Measurements from ENCODE around the gene IL1RAP.
"Not testable (repeated sequence)": the region's sequence is repeated elsewhere in the genome, so short reads cannot be mapped to it uniquely, and the experiment has no call there.

The IL1RAP gene

GRCh38 chr3:190505381-190506003 is 8.4 kb upstream of the IL1RAP start:
- DNase-seq (ENCODE audit: low spot score) = no peak

DNA sequence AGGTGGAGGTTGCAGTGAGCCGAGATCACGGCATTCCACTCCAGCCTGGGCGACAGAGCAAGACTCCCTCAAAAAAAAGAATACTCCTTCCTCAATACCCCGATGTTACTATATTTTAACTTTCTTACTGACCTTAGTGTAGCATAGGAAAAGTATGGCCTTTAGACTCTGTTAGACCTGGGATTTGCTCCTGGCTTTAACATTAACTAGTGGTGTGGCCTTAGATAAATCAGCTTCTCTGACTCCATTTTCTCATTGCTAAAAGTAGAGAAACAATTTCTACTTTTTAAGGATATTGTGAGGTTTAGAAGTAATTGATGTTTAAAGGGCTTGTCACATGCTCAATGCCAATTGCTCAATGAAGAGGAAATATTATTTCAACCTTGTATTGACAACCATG is 7.6 kb upstream of the IL1RAP start:
- DNase-seq (ENCODE audit: low spot score) = no peak

DNA sequence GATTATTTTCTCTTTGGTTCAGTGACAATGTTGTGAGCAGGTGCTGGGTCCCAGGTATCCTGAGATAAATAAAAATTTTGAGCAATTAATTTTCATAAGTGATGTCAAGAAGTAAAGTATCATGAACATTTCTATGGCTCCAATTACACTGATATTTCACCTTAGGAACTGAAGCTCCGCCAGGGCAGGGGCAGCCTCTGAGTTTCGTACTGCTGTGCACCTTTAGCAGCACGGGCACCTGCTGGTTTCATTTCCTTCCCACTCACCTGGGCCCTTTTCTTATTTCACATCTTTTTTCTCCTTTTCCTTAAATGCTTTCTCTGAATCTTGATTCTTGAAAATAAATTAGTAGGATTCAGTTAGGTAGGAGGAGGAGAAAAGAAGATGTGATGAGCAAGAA is 1.2 kb upstream of the IL1RAP start:
- no peak for DNase-seq (ENCODE audit: low spot score)

GRCh38 chr3:190514413-190515153 is 698 bp downstream of the IL1RAP start:
- no peak for DNase-seq (ENCODE audit: low spot score)

GRCh38 chr3:190516416-190516815 is 2.5 kb downstream of the IL1RAP start:
- no peak for DNase-seq (ENCODE audit: low spot score)

- no peak for DNase-seq (ENCODE audit: low spot score)
These were observed 3.8 kb downstream of the IL1RAP start for GRCh38 chr3:190517687-190518086.

- DNase-seq (ENCODE audit: low spot score) = not testable (repeated sequence)
These were observed 4.6 kb downstream of the IL1RAP start for GRCh38 chr3:190518531-190518930.

- no peak for DNase-seq (ENCODE audit: low spot score)
These were observed 6.0 kb downstream of the IL1RAP start for GRCh38 chr3:190519886-190520285.

DNA sequence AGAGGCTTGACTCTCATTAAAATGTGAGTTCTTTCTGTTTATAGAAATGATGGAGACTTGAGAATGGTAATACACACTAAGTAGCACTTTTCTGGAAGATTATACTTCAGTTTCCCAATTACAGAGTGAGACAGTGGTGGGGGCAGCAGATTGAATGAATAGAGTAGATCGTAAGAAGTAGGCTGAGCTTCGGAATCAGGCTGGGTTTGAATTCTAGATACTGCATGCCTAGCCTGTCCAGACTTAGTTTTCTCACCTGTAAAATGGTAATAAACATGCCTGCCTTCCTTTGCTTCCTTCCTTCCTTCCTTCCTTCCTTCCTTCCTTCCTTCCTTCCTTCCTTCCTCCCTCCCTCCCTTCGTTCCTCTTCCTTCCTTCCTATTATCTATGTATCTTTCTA is 8.1 kb downstream of the IL1RAP start:
- no peak for DNase-seq (ENCODE audit: low spot score)

DNA sequence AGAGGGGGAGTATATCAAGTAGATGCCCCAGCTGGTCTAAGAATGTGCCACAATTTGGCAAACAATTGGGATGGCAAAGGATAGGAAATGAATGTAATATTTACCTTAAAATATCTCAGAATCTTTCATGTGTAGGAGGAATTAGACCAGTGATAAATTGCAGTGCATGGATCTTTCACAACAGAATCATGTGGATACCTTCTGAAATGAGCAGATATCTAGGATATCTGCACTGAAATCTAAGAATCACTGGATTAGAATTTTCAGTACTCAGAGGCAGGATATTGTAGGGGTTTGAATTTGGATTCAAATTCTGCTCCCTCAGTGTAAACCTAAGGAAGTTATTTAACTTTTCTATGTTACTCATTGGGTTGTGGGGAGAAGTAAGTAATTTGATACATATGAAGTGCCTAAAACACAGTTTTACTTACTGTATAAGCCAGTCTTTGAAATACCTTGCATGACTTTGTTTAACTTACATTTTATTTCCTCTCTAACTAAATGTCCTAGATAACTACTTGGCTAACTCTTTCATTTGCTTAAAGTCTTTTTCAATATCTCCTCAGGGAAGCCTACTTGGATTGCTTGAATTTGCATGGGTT is 8.8 kb downstream of the IL1RAP start:
- DNase-seq (ENCODE audit: low spot score) = no peak

DNA sequence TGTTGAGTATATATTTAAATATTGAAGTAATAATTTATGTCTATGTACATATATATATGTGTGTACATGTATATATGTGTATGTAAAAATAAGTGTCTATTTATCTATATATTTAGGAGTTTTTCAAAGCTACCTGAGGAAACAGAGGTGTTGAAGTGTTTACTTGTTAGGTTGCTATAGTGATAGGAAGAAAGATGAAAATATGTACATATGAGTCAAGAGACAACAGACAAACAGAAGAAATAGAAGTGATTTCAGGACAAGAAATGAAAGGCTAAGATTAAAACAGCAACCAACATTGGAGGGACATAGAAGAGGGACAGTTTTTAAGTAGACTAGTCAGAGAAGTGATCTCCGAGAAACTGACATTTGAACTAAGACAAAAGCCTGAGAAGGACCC is 11.1 kb downstream of the IL1RAP start:
- DNase-seq (ENCODE audit: low spot score) = no peak

DNA sequence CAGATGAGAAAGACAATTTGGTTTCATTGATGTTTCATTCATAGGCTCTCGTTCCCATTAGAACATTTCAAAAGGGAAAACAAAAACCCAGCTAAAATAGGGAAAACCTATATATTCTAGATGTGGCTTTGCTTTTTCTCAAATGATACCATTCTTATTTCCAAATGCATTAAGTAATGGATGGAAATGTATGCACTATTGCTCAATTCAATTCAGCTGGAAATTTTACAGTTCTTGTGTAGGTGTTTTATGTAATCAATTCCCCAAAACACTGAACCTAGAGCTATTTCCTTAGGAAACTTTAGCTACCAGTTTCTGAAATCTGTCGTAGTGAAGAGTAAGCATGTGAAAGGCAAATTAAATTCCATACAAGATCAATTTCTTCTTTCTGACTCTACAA is 11.7 kb downstream of the IL1RAP start:
- no peak for DNase-seq (ENCODE audit: low spot score)

GRCh38 chr3:190526787-190527762 is 13.2 kb downstream of the IL1RAP start:
- DNase-seq (ENCODE audit: low spot score) = no peak

DNA sequence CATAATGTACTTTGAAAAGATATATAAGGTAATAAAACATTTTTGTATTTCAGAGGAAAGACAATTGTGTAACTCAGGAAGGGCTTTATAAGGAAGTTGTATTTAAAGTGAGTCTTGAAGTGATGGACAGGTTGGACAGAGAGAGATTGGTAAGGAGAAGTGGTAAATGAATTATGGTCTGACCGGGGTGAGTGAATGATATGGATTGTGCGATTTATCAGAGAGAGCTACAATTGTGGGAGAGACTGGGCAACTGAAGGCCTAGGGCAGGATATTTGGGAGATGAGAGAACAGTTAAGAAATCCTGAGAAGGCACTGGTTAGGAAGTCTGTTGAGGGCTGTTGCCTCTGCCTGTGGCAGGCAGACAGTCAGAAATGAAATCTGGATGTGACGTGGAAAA is 14.8 kb downstream of the IL1RAP start:
- no peak for DNase-seq (ENCODE audit: low spot score)

GRCh38 chr3:190531406-190531805 is 17.5 kb downstream of the IL1RAP start:
- DNase-seq (ENCODE audit: low spot score) = no peak

- no peak for DNase-seq (ENCODE audit: low spot score)
These were observed 18.9 kb downstream of the IL1RAP start for GRCh38 chr3:190532731-190533203.

DNA sequence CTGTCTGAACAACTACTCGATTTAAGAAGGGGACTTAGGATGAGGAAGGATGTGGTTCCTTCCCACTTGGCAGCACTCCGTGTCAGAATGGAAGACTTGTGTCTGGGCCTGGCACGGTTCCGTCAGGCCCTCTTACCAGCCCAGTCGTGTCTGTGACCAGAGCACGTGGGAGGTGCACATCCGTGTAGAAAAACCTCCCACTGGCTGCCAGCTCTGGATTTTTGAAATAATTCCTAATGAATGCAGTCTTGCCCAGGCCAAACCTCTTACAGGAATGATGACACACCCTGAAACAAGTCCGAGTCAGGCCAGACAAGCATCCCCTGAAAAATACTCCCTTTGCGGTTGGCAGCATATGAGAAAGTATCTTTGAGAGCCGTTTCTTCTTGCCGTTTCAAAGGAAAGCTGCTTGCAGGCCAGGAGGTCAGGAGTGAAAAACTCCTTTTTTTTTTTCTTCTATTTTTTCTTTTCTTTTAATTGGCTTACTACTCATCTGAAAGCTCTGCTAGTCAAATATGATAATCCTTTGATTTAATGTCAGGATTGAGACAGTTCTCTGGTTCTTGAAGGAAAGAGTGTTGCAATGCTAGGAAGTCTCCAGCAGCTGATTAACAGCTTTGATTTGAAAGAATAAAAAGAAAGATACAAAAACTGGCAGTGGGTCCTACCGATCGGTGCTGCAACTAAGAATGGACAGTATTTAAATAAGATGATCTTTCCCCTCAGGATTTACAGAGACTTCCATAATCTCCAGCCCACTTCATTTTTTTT is 19.8 kb downstream of the IL1RAP start:
- no peak for DNase-seq (ENCODE audit: low spot score)

DNA sequence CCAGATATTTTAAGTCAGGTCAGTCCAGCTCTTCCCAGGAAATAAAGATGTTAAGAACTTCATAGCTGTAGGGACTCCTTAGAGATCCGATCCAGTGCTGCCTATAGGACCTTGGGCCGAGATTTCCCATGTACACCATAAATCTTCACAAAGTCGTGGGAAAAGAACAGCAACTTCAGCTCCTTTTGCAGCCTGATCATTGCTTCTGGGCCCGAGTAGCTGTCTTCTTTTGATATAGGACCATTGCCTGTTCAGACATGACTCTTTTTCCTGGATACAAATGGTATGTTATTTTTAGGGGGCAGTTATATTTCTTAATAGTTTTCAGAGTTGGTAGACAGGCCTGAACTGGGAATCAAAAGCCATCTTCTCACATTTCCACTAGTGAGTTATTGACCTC is 20.5 kb downstream of the IL1RAP start:
- DNase-seq (ENCODE audit: low spot score) = no peak

- DNase-seq (ENCODE audit: low spot score) = no peak
These were observed 21.1 kb downstream of the IL1RAP start for GRCh38 chr3:190534986-190535385.

DNA sequence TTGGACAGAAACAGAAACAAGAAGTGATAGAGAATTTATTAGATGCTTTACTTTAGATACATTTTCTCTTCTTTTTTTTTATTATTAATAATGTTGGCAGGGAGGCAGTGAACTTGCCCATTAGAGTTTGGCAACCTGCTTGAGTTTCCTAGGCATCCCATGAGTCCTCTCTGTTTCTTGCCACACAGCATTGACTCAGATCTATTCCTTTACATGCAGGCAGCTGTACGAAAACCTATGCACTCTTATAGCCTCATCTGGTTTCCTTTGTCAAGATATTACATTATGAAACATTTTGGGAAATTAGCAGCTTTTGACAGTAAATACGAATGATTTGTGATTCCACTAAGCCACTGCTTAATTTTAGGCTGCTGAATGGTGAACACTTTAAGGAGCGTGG is 23.3 kb downstream of the IL1RAP start:
- DNase-seq (ENCODE audit: low spot score) = no peak

GRCh38 chr3:190538288-190538687 is 24.4 kb downstream of the IL1RAP start:
- no peak for DNase-seq (ENCODE audit: low spot score)

All from SK-N-DZ (cell line).